Activated CD4-positive, alpha-beta T cell treated with anti-CD3 and anti-CD28 coated beads for 36 hours (primary cell): ENCODE data around the gene SLF1. TPM values are rescaled to one million over a fixed set of nuclear protein-coding genes. Genes with fewer than 3 reads are reported as not detected.

ENCODE experiments used
- ATAC-seq: fragments of 200-7000 bp; cut with Tn5 transposase; one replicate; pipeline ENCODE4 v1.10.0; 2021; ENCODE audit warnings: mild to moderate bottlenecking, moderate library complexity
- CTCF ChIA-PET: fragments of 350-600 bp; sonication (Branson Sonifier 250); formaldehyde crosslinking; loops from one replicate; lab custom pipeline; 2021; ENCODE audit warnings: antibody characterized with exemption; lab: Charles Lee
- POLR2A ChIA-PET: fragments of 350-600 bp; sonication (Branson Sonifier 250); formaldehyde crosslinking; loops from one replicate; lab custom pipeline; 2021; ENCODE audit warnings: antibody characterized with exemption, inconsistent platforms; lab: Charles Lee
- DNase-seq: peaks from one replicate; pipeline ENCODE4 v3.0.0-alpha.2; 2020
- H3K27ac Mint-ChIP-seq: one replicate; pipeline ENCODE4 v1.8.0; 2021; ENCODE audit warnings: mixed read lengths
- H3K27me3 Mint-ChIP-seq: one replicate; pipeline ENCODE4 v1.8.0; 2021; ENCODE audit warnings: mixed read lengths
- H3K36me3 Mint-ChIP-seq: one replicate; pipeline ENCODE4 v1.8.0; 2021; ENCODE audit warnings: low read depth, mixed read lengths
- H3K4me1 Mint-ChIP-seq: one replicate; pipeline ENCODE4 v1.8.0; 2021; ENCODE audit warnings: mixed read lengths
- H3K4me3 Mint-ChIP-seq: one replicate; pipeline ENCODE4 v1.8.0; 2021; ENCODE audit warnings: mild to moderate bottlenecking, moderate library complexity, mixed read lengths
- H3K9me3 Mint-ChIP-seq: one replicate; pipeline ENCODE4 v1.8.0; 2021; ENCODE audit warnings: low read depth, mixed read lengths
- intact Hi-C, 2 experiments: fragments of 100-400 bp; cut with DNase I in 1 of 2; cut with micrococcal nuclease in 1 of 2; formaldehyde crosslinking; loops; one replicate each; pipeline versions ENCODE4 v1.14.2 to v1.15.1; 2022 to 2024; cut with DNase I, micrococcal nuclease
- total RNA-seq, 2 experiments: library from RNA; stranded (reverse); gene quantifications; one replicate each; pipeline ENCODE4 v1.2.3, GENCODE V29; 2021

Gene SLF1
- total RNA-seq, 2 experiments from 2014 or later: 13.3 to 13.6 TPM

DNA sequence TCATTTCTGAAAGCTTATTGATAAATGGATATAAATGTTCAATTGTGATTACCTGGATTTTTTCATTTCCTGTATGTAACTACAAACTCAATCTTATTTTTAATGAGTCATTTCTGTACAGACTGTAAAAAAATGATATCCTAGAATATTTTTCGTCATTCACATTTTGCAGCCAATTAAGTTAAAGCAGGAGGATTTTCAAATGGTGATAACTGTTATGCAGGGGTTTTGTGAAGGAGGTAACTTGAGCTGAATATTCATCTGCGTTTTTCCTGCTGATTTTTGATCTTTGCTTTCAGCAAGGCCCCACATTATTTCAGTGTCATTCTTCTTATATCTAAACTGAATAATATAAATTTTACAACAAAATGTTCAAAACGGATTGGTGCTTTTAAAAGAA, 74.1 kb downstream of the SLF1 start:
- ChIA-PET CTCF (interaction anchor here (0.9 to 1.0 kb wide), 3 partner anchors 62 to 174 kb away, joined by 3 to 5 read pairs (median 3); no protein-coding TSS in a partner anchor), POLR2A (no interaction called here)
- H3K4me1 Mint-ChIP-seq: no peaks in the 10 kb centered on the region
- intact Hi-C loops: loop anchor here in 1 of 2 experiments (5.0 kb wide), 2 partner anchors 75 to 165 kb away; partner anchors contain the start of genes KIAA0825 and SLF1
- H3K36me3 Mint-ChIP-seq: peaks cover 23% of the 10 kb centered on the region
- DNase-seq: no peak
- no peaks in the 10 kb centered on the region for H3K27me3 Mint-ChIP-seq
- H3K9me3 Mint-ChIP-seq: no peaks in the 10 kb centered on the region
- H3K4me3 Mint-ChIP-seq: no peak overlapping the region
- no peak for ATAC-seq
- H3K27ac Mint-ChIP-seq: no peak overlapping the region

DNA sequence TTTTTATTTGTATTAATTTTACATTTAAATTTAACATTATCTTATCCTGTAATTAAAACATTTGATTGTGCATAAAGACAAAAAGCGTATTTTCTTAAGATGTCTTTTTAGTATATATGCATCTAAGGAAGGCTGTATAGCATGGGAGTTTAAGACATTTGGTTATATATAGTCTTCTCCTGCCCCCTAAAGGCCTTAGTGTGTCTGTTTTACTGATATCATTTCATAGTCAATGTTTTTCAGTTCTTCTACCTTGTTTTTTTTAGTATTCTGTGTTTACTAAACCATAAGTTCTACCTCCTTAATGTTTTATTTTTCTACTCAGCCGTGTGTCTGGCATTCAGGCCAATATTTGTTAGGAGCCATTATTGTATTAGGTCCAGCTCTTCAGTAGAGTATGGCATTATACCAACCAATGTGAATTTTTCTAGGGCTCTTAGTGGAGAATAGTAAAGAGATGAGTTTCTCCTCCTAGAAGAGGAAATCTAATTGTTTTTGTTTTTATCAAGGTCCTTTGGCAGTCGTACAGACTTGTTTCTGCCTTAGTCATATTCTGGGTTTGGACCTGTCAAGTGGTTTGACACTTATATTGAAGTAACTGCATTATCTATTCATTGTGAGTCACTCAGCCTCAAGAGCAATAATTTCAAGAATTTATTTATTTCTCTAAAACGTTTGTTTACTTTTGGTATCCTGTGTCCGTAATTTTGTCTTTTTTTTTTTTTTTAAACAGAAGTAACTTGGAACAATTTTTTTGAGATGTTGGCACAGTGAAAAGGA, 74.8 kb downstream of the SLF1 start:
- intact Hi-C loops: loop anchor here (1.0 to 5.0 kb wide), 3 partner anchors 76 to 168 kb away; partner anchors contain the start of genes KIAA0825 (in 1 of the 2) and SLF1 (in 1 of the 2)
- no peak overlapping the region for H3K27ac Mint-ChIP-seq
- H3K9me3 Mint-ChIP-seq: no peaks in the 10 kb centered on the region
- H3K4me1 Mint-ChIP-seq: no peaks in the 10 kb centered on the region
- H3K36me3 Mint-ChIP-seq: peaks cover 23% of the 10 kb centered on the region
- CTCF ChIA-PET: interaction anchor here (0.7 to 1.0 kb wide), 4 partner anchors 63 to 175 kb away, joined by 3 to 5 read pairs (median 3); no protein-coding TSS in a partner anchor
- no peak for ATAC-seq
- POLR2A ChIA-PET: no interaction called here
- H3K27me3 Mint-ChIP-seq: no peaks in the 10 kb centered on the region
- DNase-seq: no peak
- H3K4me3 Mint-ChIP-seq: no peak overlapping the region

DNA sequence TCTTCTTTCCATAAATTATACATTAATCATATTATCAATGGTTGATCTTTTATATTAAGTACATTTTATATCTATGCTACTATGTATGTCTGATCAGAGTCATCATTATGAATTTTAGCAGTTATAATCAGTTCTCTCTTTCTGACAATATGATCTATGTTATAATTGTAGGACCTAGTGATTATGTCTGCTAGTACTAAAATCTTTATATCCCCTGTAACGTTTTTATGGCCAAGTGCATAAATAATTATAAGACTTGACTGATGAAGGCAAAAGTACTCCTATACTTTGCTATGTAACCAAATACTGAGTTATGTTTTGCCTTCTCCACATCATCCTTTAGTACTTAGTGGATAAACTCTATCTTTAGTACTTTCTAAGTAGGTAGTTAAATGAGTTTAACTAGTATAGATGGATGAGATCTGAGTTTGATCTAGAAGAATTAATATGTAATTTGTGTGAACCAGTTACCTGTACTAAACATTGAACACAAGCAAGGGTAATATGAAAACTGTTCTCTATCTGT, 75.4 kb downstream of the SLF1 start:
- Mint-ChIP-seq H3K27me3 (no peaks in the 10 kb centered on the region), H3K4me1 (no peaks in the 10 kb centered on the region), H3K27ac (no peak overlapping the region), H3K9me3 (no peaks in the 10 kb centered on the region), H3K4me3 (no peak overlapping the region), H3K36me3 (peaks cover 18% of the 10 kb centered on the region)
- POLR2A ChIA-PET: no interaction called here
- DNase-seq: no peak
- no peak for ATAC-seq
- CTCF ChIA-PET: interaction anchor here (0.7 kb wide), 1 partner anchor 156 kb away, joined by 3 read pairs; no protein-coding TSS in a partner anchor
- intact Hi-C loops: loop anchor here (1.0 to 5.0 kb wide), 3 partner anchors 77 to 169 kb away; partner anchors contain the start of genes KIAA0825 (in 1 of the 2) and SLF1 (in 1 of the 2)

DNA sequence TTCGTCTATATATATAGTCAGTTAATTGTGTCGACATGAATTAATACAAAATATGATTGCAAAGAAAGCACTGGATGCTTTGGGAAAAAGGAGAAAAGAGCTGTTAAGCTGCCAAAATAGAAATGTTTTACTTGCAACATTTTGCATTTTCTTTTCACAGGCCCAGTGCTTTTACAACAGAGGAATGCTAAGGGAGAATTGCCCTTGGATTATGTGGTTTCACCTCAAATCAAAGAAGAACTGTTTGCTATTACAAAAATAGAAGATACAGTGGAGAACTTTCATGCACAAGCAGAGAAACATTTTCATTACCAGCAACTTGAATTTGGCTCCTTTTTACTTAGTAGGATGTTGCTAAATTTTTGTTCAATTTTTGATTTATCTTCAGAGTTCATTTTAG, 76.2 kb downstream of the SLF1 start:
- Mint-ChIP-seq H3K36me3 (peaks cover 16% of the 10 kb centered on the region), H3K4me3 (no peak overlapping the region), H3K9me3 (no peaks in the 10 kb centered on the region), H3K4me1 (no peaks in the 10 kb centered on the region), H3K27ac (no peak overlapping the region), H3K27me3 (no peaks in the 10 kb centered on the region)
- intact Hi-C loops: loop anchor here in 1 of 2 experiments (5.0 kb wide), 2 partner anchors 77 to 167 kb away; partner anchors contain the start of genes KIAA0825 and SLF1
- CTCF ChIA-PET: interaction anchor here (0.8 kb wide), 1 partner anchor 156 kb away, joined by 3 read pairs; no protein-coding TSS in a partner anchor
- no peak for ATAC-seq
- no peak for DNase-seq
- POLR2A ChIA-PET: no interaction called here

DNA sequence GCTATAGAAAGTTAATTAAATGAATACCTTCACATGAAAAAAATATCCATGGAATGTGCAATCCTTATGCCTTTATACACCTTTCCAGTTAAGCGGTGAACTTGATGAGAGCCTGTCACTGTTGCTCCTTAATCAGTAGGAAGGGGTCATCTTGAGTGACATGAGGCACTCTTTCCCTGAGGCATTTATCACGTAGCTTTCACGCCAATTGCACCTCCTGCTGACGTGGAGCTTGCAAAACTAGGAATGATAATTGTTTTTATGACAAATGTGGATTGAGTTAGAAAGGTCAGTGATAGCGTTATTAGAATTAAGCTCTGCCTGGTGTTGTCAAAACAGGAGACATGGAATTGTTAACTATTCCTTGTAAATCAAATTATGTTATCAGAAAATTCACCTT, 79.7 kb downstream of the SLF1 start:
- peaks cover 6% of the 10 kb centered on the region for H3K36me3 Mint-ChIP-seq
- DNase-seq (no peak), ATAC-seq (no peak)
- ChIA-PET CTCF (interaction anchor here (1.1 kb wide), 1 partner anchor 39 kb away, joined by 4 read pairs; no protein-coding TSS in a partner anchor), POLR2A (no interaction called here)
- intact Hi-C loops: no loop called here
- no peak overlapping the region for H3K27ac Mint-ChIP-seq
- H3K9me3 Mint-ChIP-seq: no peaks in the 10 kb centered on the region
- no peak overlapping the region for H3K4me3 Mint-ChIP-seq
- H3K27me3 Mint-ChIP-seq: no peaks in the 10 kb centered on the region
- peaks cover 4% of the 10 kb centered on the region for H3K4me1 Mint-ChIP-seq

DNA sequence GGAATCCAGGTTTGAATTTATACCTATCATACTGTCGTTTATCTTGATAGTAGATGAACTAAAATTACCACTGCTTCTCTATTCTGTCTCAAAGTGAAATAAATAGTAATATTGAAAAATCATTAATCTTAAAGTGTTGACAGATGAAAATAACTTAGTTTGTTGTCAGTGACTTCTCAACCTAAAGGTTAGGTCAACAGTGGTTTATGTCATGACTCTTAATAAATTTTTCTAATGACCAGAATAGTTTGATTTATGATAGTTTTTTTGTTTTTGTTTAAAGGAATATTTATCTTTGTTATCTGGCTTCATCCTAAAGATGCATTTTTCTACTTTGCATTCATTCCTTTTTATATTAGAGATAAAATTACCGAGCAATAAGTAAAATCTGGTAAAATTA, 81.1 kb downstream of the SLF1 start:
- Mint-ChIP-seq H3K9me3 (no peaks in the 10 kb centered on the region), H3K27ac (no peak overlapping the region), H3K36me3 (peaks cover 5% of the 10 kb centered on the region), H3K27me3 (no peaks in the 10 kb centered on the region), H3K4me1 (peaks cover 4% of the 10 kb centered on the region), H3K4me3 (no peak overlapping the region)
- ATAC-seq: no peak
- intact Hi-C loops: no loop called here
- ChIA-PET POLR2A (no interaction called here), CTCF (no interaction called here)
- no peak for DNase-seq

DNA sequence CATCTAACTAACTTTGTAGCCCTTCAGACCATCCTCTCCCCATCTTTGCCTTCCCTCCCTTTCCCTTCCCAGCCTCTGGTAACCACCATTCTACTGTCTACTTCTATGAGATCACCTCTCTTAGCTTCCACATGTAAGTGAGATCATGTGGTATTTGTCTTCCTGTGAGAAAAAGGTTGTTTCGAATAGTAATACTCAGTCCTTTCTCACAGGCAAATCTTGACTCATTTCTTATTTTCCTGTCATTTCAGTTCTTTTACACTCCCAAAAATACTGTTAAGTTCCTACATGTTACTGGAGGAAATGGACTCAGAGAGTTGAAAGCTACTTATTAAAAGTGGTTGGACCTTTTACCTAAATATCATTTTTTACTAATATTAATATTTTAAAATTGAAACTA, 82.1 kb downstream of the SLF1 start:
- peaks cover 4% of the 10 kb centered on the region for H3K4me1 Mint-ChIP-seq
- no peaks in the 10 kb centered on the region for H3K27me3 Mint-ChIP-seq
- H3K36me3 Mint-ChIP-seq: no peaks in the 10 kb centered on the region
- H3K27ac Mint-ChIP-seq: peak overlapping the region; percentile 53
- ATAC-seq (peak; percentile 88), DNase-seq (no peak)
- CTCF ChIA-PET: interaction anchor here (1.0 kb wide), 1 partner anchor 12 kb away, joined by 3 read pairs; no protein-coding TSS in a partner anchor
- H3K4me3 Mint-ChIP-seq: no peak overlapping the region
- POLR2A ChIA-PET: no interaction called here
- H3K9me3 Mint-ChIP-seq: no peaks in the 10 kb centered on the region
- intact Hi-C loops: loop anchor here in 1 of 2 experiments (2.0 kb wide), 1 partner anchor 94 kb away; no protein-coding TSS in a partner anchor

DNA sequence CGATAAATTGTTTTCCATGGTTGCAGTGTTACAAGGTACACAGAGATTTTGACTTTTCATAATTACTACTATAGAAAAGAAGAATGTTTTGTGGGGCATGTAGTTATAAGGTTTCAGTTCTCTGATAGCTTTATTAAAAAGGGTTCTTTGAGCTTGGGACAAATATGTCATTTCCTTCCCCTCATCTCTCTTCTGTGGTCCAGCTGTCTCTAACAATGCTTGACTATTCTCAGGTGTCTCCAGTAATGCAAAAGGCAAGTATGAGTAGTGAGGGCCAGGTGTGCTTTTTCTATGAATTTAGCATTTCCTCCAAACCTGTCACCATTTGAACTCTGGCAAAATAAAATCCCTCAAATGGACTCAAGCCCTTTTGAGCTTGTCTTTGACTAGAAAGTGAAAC, 84.3 kb downstream of the SLF1 start:
- CTCF ChIA-PET: interaction anchor here (1.0 to 1.4 kb wide), 3 partner anchors 12 to 35 kb away, joined by 3 to 5 read pairs (median 3); no protein-coding TSS in a partner anchor
- intact Hi-C loops: no loop called here
- H3K9me3 Mint-ChIP-seq: no peaks in the 10 kb centered on the region

DNA sequence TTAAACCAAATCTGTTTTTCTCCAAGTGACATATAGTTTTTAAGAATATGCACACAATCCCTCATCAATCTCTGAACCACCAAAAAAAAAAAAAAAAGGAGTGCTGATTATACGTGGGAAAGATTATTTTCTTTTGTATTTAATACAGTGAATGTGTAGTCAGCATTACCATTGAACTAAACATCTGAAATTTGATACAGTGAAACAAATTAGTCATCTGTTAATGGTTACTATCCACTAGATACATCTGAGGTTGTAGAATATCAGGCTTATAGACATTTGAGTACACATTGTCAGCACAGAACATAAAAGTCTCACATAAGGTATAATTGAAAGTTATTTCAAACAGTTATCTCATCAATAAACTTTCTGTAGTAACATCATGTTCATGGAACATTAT, 87.0 kb downstream of the SLF1 start:
- CTCF ChIA-PET: no interaction called here
- no peak overlapping the region for H3K4me3 Mint-ChIP-seq
- DNase-seq: no peak
- H3K27ac Mint-ChIP-seq: no peak overlapping the region
- H3K9me3 Mint-ChIP-seq: no peaks in the 10 kb centered on the region
- ATAC-seq: no peak
- POLR2A ChIA-PET: no interaction called here
- intact Hi-C loops: no loop called here
- H3K36me3 Mint-ChIP-seq: peaks cover 9% of the 10 kb centered on the region
- no peaks in the 10 kb centered on the region for H3K27me3 Mint-ChIP-seq
- H3K4me1 Mint-ChIP-seq: peaks cover 3% of the 10 kb centered on the region

More for the DNA sequence above, 84.3 kb downstream of the SLF1 start:
- no peak overlapping the region for H3K4me3 Mint-ChIP-seq
- H3K4me1 Mint-ChIP-seq: peaks cover 4% of the 10 kb centered on the region
- ATAC-seq (peak; percentile 9), DNase-seq (no peak)
- POLR2A ChIA-PET: no interaction called here
- H3K36me3 Mint-ChIP-seq: no peaks in the 10 kb centered on the region
- no peaks in the 10 kb centered on the region for H3K27me3 Mint-ChIP-seq
- H3K27ac Mint-ChIP-seq: no peak overlapping the region

DNA sequence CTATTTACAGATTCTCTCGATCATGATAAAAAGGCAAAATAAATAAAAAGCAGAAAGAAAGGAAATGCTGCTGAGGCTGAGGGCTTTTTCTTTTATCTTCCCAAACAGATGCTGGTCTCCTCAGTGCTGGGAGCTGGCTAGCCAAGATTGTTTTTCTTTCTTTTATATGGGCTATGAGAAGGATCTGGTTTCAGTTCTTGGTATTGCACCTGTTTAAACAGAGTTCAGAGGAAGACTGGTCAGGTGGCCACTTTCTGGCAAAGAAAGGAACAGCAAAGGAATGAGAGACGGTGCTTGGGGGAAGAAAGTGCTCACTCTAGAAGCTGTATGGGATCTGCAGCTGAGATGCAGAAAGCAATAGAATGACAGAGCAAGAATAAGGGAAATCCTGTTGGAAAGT, 88.9 kb downstream of the SLF1 start:
- Mint-ChIP-seq H3K9me3 (no peaks in the 10 kb centered on the region), H3K36me3 (peaks cover 14% of the 10 kb centered on the region), H3K27ac (no peak overlapping the region), H3K4me1 (no peaks in the 10 kb centered on the region), H3K27me3 (no peaks in the 10 kb centered on the region), H3K4me3 (no peak overlapping the region)
- intact Hi-C loops: no loop called here
- CTCF ChIA-PET: interaction anchor here (1.0 kb wide), 1 partner anchor 31 kb away, joined by 3 read pairs; no protein-coding TSS in a partner anchor
- POLR2A ChIA-PET: no interaction called here
- no peak for ATAC-seq
- no peak for DNase-seq

DNA sequence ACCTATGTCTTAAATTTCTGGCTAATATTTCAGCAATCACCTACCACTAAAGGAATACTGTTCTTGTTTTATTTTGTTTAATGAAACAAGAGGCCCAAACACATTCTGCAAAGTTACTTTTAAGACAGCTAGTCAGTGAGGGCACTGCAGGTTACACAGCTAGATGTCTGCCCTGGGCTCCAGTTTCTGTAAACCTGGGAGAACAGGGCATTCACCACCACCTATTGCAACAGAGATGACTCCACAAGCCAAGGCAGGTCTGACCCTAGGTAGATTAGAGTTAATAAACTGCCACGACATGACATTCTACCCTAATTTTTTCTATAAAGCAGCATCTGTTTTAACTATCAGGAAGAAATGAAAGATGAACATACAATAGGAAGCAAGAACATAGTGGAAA, 90.8 kb downstream of the SLF1 start:
- Mint-ChIP-seq H3K36me3 (peaks cover 14% of the 10 kb centered on the region), H3K27me3 (no peaks in the 10 kb centered on the region), H3K4me1 (no peaks in the 10 kb centered on the region), H3K4me3 (no peak overlapping the region), H3K9me3 (no peaks in the 10 kb centered on the region), H3K27ac (no peak overlapping the region)
- DNase-seq (no peak), ATAC-seq (no peak)
- ChIA-PET POLR2A (no interaction called here), CTCF (no interaction called here)
- intact Hi-C loops: no loop called here
